HEK293 (cell line): ENCODE measurements around the gene MYLK.

ENCODE experiments used
- CTCF ChIA-PET: fragments of 350-600 bp; formaldehyde crosslinking; extraction: SDS; loops from one replicate; lab custom pipeline; 2021; ENCODE audit warnings: antibody characterized with exemption; lab: Yijun Ruan, JAX
- POLR2A ChIA-PET: fragments of 300-600 bp; formaldehyde crosslinking; extraction: SDS; loops from one replicate; lab custom pipeline; 2020; ENCODE audit warnings: antibody characterized with exemption, inconsistent platforms; lab: Yijun Ruan, JAX
- H3K27ac ChIP-seq: fragments of 200-500 bp; sonication (Bioruptor generic); 2 replicates; pipeline ENCODE4 v1.5.1; 2014; ENCODE audit warnings: low read depth, low read length, control low read depth, inconsistent platforms; ENCODE audit errors: extremely low read depth
- H3K36me3 ChIP-seq, 2 experiments: fragments of 200-500 bp in 1 of 2; sonication (Bioruptor generic) in 1 of 2; 1 replicate in 1 of 2; 2 replicates in 1 of 2; pipeline ENCODE4 v1.5.1; 2014 to 2017; ENCODE audit warnings: inconsistent platforms in 2 of 2, low read length in 2 of 2; ENCODE audit not compliant: control insufficient read depth in 2 of 2, insufficient read depth in 1 of 2
- H3K4me1 ChIP-seq: fragments of 200-500 bp; sonication (Bioruptor generic); 2 replicates; pipeline ENCODE4 v1.5.1; 2014; ENCODE audit warnings: mild to moderate bottlenecking, low read length, inconsistent platforms; ENCODE audit not compliant: control insufficient read depth, insufficient read depth
- H3K4me3 ChIP-seq: 2 replicates; pipeline ENCODE4 v1.5.1; 2011; ENCODE audit warnings: low read depth, mild to moderate bottlenecking, control low read depth, low read length, moderate library complexity
- H3K9me3 ChIP-seq: fragments of 200-500 bp; sonication (Bioruptor generic); 2 replicates; pipeline ENCODE4 v1.5.1; 2014; ENCODE audit warnings: low read depth, low read length, inconsistent platforms; ENCODE audit not compliant: control insufficient read depth, insufficient read depth
- ATF2 ChIP-seq: fragments of 450-650 bp; formaldehyde crosslinking; IDR thresholded peaks from 2 replicates; pipeline ENCODE4 v1.5.1; 2016; ENCODE audit warnings: missing biosample characterization, missing genetic modification characterization, low read depth
- CTCF ChIP-seq: fragments of 450-650 bp; formaldehyde crosslinking; IDR thresholded peaks from 2 replicates; pipeline ENCODE4 v1.5.1; 2016; ENCODE audit warnings: missing biosample characterization, missing genetic modification characterization
- GLI2 ChIP-seq: fragments of 450-650 bp; formaldehyde crosslinking; IDR thresholded peaks from 2 replicates; pipeline ENCODE4; 2017; ENCODE audit warnings: missing biosample characterization, missing genetic modification characterization, low read depth, borderline replicate concordance
- KLF17 ChIP-seq: fragments of 450-650 bp; formaldehyde crosslinking; IDR thresholded peaks from 2 replicates; pipeline ENCODE4 v1.5.1; 2016; ENCODE audit warnings: missing biosample characterization, missing genetic modification characterization
- OSR2 ChIP-seq: fragments of 450-650 bp; formaldehyde crosslinking; IDR thresholded peaks from 2 replicates; pipeline ENCODE4 v1.5.1; 2016; ENCODE audit warnings: missing biosample characterization, missing genetic modification characterization
- SCRT2 ChIP-seq: fragments of 450-650 bp; formaldehyde crosslinking; IDR thresholded peaks from 2 replicates; pipeline ENCODE4 v1.5.1; 2016; ENCODE audit warnings: missing biosample characterization, missing genetic modification characterization
- YY2 ChIP-seq: fragments of 450-650 bp; formaldehyde crosslinking; IDR thresholded peaks from 2 replicates; pipeline ENCODE4 v1.5.1; 2016; ENCODE audit warnings: missing biosample characterization, missing genetic modification characterization
- ZBTB17 ChIP-seq: fragments of 450-650 bp; formaldehyde crosslinking; IDR thresholded peaks from 2 replicates; pipeline ENCODE4 v1.5.1; 2016; ENCODE audit warnings: missing biosample characterization, missing genetic modification characterization
- ZBTB49 ChIP-seq: fragments of 450-650 bp; formaldehyde crosslinking; IDR thresholded peaks from 2 replicates; pipeline ENCODE4 v1.5.1; 2016; ENCODE audit warnings: missing biosample characterization, missing genetic modification characterization, low read depth
- ZBTB7A ChIP-seq: fragments of 450-650 bp; formaldehyde crosslinking; IDR thresholded peaks from 2 replicates; pipeline ENCODE4 v1.5.1; 2016; ENCODE audit warnings: low read depth, missing biosample characterization, missing genetic modification characterization
- ZNF202 ChIP-seq: fragments of 450-650 bp; formaldehyde crosslinking; IDR thresholded peaks from 2 replicates; pipeline ENCODE4 v1.5.1; 2016; ENCODE audit warnings: missing biosample characterization, missing genetic modification characterization, borderline replicate concordance
- ZNF354C ChIP-seq: fragments of 450-650 bp; formaldehyde crosslinking; IDR thresholded peaks from 2 replicates; pipeline ENCODE4 v1.5.1; 2016; ENCODE audit warnings: missing biosample characterization, missing genetic modification characterization, low read depth, borderline replicate concordance
- ZSCAN4 ChIP-seq: fragments of 450-650 bp; formaldehyde crosslinking; IDR thresholded peaks from 2 replicates; pipeline ENCODE4 v1.5.1; 2017; ENCODE audit warnings: missing biosample characterization, missing genetic modification characterization
- TF ChIP-seq, protein P1 (sequence below): fragments of 450-650 bp; formaldehyde crosslinking; IDR thresholded peaks from 2 replicates; pipeline ENCODE4 v1.5.1; 2016; ENCODE audit warnings: missing biosample characterization, missing genetic modification characterization
- TF ChIP-seq, protein P2 (sequence below): fragments of 450-650 bp; formaldehyde crosslinking; IDR thresholded peaks from 2 replicates; pipeline ENCODE4 v1.5.1; 2016; ENCODE audit warnings: missing biosample characterization, missing genetic modification characterization, borderline replicate concordance

The MYLK gene

GRCh38 chr3:123609063-123609462, 275.1 kb downstream of the MYLK start:
- no peaks in the 10 kb centered on the region for H3K4me1 ChIP-seq
- H3K4me3 ChIP-seq, result no peak overlapping the region
- peaks cover 0 to 21% of the 10 kb centered on the region in 2 experiments; a peak in 1 of 3 replicates for H3K36me3 ChIP-seq
- ChIA-PET POLR2A (no interaction called here), CTCF (interaction anchor here (1.4 kb wide), 1 partner anchor 34 kb away, joined by 3 read pairs; no protein-coding TSS in a partner anchor)
- H3K9me3 ChIP-seq, result no peaks in the 10 kb centered on the region
- no peak for TF ChIP-seq ZBTB49
- H3K27ac ChIP-seq, result no peak overlapping the region

DNA sequence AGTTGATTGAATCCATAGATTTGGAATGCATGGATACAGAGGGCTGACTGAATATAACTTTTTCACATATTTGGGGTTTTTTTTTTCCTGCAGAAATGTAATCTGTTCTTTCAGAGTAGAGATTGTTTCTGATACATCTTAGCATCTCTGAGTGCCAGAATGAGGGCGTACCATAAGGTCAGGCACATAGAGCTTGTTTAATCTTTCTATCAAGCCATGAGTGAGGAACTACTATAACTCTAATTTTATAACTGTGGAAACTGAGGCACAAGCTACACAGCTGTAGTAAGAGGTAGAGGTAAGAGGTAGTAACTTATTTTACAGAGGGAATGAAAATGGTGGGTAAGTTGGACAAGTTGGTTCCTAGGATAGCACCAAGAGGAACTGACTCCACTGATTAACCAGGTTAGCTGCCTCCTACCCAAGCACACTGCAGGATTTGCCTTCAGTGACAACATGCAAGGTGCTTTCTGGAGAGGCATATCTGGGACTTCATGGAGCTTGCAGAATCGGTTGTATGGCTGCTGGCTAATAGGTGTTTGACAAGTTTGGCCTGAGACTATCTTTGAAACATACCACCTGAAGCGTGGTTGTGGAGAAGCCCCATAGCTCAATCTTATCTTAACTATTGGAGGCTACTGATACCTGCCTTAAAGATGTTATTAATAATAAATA, 275.7 kb downstream of the MYLK start:
- no peak for TF ChIP-seq ZBTB7A
- TF ChIP-seq ZBTB17 (tag by site-specific recombination), result peak; percentile 51
- no peak for TF ChIP-seq SCRT2
- TF ChIP-seq, protein P1, sequence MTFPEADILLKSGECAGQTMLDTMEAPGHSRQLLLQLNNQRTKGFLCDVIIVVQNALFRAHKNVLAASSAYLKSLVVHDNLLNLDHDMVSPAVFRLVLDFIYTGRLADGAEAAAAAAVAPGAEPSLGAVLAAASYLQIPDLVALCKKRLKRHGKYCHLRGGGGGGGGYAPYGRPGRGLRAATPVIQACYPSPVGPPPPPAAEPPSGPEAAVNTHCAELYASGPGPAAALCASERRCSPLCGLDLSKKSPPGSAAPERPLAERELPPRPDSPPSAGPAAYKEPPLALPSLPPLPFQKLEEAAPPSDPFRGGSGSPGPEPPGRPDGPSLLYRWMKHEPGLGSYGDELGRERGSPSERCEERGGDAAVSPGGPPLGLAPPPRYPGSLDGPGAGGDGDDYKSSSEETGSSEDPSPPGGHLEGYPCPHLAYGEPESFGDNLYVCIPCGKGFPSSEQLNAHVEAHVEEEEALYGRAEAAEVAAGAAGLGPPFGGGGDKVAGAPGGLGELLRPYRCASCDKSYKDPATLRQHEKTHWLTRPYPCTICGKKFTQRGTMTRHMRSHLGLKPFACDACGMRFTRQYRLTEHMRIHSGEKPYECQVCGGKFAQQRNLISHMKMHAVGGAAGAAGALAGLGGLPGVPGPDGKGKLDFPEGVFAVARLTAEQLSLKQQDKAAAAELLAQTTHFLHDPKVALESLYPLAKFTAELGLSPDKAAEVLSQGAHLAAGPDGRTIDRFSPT (tag by site-specific recombination), result no peak
- no peak for TF ChIP-seq KLF17
- TF ChIP-seq, all 188 proteins: peak for 1
- POLR2A ChIA-PET, result no interaction called here
- Histone ChIP-seq H3K4me1 (no peaks in the 10 kb centered on the region), H3K27ac (no peak overlapping the region), H3K36me3 (peaks cover 0 to 18% of the 10 kb centered on the region in 2 experiments; a peak in 1 of 3 replicates), H3K9me3 (no peaks in the 10 kb centered on the region), H3K4me3 (no peak overlapping the region)
- CTCF ChIA-PET, result interaction anchor here (1.4 kb wide), 1 partner anchor 34 kb away, joined by 3 read pairs; no protein-coding TSS in a partner anchor

DNA sequence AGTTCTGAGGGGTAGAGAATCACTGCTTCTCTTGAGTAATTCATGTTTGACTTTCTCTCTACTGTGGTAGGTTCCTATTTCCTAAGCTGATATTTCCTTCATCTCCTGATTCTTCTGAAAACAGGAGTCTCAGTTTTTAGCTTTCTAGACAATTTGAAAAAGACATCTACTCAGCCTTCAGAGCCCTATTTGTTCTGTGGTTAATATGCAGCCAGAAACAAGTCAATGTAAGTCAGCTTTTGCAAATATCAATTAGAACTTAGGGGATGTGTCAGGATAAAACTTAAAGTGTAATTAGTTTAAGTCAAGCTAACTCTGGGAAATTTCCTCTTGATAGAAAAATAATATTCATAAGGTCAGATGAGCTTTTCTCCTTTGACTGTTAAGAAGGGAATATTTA, 277.6 kb downstream of the MYLK start:
- POLR2A ChIA-PET, result interaction anchor here (1.1 kb wide), 1 partner anchor 21 kb away, joined by 4 read pairs; no protein-coding TSS in a partner anchor
- H3K27ac ChIP-seq, result no peak overlapping the region
- TF ChIP-seq, protein P2, sequence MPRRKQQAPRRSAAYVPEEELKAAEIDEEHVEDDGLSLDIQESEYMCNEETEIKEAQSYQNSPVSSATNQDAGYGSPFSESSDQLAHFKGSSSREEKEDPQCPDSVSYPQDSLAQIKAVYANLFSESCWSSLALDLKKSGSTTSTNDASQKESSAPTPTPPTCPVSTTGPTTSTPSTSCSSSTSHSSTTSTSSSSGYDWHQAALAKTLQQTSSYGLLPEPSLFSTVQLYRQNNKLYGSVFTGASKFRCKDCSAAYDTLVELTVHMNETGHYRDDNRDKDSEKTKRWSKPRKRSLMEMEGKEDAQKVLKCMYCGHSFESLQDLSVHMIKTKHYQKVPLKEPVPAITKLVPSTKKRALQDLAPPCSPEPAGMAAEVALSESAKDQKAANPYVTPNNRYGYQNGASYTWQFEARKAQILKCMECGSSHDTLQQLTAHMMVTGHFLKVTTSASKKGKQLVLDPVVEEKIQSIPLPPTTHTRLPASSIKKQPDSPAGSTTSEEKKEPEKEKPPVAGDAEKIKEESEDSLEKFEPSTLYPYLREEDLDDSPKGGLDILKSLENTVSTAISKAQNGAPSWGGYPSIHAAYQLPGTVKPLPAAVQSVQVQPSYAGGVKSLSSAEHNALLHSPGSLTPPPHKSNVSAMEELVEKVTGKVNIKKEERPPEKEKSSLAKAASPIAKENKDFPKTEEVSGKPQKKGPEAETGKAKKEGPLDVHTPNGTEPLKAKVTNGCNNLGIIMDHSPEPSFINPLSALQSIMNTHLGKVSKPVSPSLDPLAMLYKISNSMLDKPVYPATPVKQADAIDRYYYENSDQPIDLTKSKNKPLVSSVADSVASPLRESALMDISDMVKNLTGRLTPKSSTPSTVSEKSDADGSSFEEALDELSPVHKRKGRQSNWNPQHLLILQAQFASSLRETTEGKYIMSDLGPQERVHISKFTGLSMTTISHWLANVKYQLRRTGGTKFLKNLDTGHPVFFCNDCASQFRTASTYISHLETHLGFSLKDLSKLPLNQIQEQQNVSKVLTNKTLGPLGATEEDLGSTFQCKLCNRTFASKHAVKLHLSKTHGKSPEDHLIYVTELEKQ, result no peak
- TF ChIP-seq ZNF354C (tag by site-specific recombination), result no peak
- no peak for TF ChIP-seq OSR2 (tag by site-specific recombination)
- no peak for TF ChIP-seq ATF2
- TF ChIP-seq ZNF202, result no peak
- no peak for TF ChIP-seq ZSCAN4 (tag by site-specific recombination)
- TF ChIP-seq YY2, result no peak
- TF ChIP-seq GLI2 (tag by site-specific recombination), result no peak
- no peak for TF ChIP-seq CTCF (tag by site-specific recombination)
- TF ChIP-seq, all 188 proteins: peak for 0
- Histone ChIP-seq H3K4me1 (no peaks in the 10 kb centered on the region), H3K36me3 (peaks cover 0 to 3% of the 10 kb centered on the region in 2 experiments; a peak in 1 of 3 replicates), H3K9me3 (no peaks in the 10 kb centered on the region), H3K4me3 (no peak overlapping the region)
- CTCF ChIA-PET, result interaction anchor here (0.7 kb wide), 2 partner anchors 46 to 159 kb away, joined by 3 read pairs; no protein-coding TSS in a partner anchor
